ENCODE results near the gene CYS1.
"Not testable (repeated sequence)": the region's sequence is repeated elsewhere in the genome, so short reads cannot be mapped to it uniquely, and the experiment has no call there.

The CYS1 gene

GRCh38 chr2:10091889-10092244 is 11.7 kb upstream of the CYS1 start:
- FAIRE-seq = not testable (repeated sequence)

DNA sequence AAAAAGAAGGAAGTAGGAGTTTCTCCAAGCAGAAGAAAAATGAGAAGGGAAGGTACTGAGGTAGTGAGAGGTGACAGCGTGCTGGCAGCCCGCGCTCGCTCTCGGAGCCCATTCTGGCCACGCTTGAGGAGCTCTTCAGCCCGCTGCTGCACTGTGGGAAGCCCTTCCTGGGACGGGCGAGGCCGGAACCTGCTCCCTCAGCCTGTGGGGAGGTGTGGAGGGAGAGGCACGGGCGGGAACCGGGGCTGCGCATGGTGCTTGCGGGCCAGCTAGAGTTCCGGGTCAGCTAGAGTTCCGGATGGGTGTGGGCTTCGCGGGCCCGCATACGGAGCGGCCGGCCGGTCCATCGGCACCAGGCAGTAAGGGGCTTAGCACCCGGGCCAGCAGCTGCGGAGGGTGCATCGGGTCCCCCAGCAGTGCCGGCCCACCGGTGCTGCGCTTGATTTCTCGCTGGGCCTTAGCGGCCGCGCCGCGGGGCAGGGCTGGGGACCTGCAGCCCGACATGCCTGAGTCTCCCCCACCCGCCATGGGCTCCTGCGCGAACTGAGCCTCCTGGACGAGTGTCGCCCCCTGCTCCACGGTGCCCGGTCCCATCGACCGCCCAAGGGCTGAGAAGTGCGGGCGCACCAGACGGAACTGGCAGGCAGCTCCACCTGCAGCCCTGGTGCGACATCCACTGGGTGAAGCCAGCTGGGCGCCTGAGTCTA is 11.1 kb upstream of the CYS1 start:
- FAIRE-seq = no peak

- FAIRE-seq = no peak
Measured at GRCh38 chr2:10089565-10090190, 9.5 kb upstream of the CYS1 start.

DNA sequence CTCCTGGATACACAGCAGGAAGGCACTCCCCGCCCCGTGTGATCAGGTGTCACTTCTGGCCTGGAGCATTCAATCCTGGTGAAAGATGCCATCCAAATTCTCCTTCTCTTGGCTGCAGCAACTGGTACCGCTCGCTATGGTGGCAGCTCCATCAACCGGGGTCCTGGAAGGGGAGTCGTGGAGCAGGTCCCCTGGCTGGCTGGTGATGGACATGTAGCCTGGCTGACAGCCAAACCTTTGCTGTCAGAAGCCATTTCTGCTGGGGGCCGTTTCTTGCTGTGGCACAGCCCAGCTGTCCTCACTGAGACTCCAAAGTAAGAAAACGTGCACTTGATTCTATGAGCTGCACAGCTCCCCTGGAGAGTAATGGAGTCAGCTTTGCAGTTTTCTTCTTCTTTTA is 7.1 kb upstream of the CYS1 start:
- no peak for FAIRE-seq

GRCh38 chr2:10086950-10087349 is 6.7 kb upstream of the CYS1 start:
- no peak for FAIRE-seq

DNA sequence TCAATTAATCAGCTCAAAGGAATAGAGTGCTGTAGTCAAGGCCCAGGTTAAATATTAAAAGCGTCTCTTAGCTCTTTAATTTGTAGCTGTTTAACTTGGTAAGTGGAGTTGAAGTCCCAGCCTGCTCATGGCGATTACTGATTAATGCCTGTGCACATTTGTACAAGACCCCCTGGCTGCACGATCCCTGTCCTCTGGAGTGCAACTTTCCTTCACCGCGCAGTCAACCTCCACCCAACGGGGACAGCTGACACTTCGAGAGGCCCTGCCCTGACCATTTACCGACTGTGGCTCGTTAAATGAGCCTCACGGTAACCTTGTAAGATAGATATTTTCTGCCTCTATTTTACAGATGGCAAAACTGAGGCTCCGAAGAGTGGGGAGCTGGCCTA is 5.5 kb upstream of the CYS1 start:
- no peak for FAIRE-seq

DNA sequence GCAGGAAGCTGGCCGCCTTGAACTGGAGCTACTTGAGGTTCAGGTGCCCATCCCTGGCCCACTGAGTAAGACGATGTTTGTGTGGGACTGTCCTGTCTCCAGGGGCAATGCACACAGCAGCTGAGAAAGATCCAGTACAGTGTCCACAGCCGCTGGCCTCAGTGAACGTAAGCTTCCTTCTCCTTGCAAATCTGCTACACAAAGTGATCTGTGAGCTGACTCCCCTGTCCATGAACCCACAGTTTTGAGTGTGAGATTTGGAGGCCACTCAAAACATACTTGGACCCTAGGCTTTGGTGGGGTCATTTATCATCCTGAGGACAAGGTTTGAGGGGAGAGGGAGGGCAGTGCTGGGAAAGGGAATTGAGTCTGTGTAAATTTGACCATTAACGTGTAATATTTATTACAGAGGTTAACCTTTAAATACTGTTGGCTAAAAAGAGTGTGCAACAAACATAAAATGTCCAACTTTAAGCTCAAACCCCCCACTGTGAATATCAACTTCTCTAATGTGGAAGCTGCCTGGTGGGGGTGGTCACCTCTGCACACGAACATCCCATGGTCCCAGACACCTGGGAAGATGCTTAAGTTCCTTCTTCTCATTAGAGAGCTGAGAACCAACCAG is 4.9 kb upstream of the CYS1 start:
- FAIRE-seq = no peak

DNA sequence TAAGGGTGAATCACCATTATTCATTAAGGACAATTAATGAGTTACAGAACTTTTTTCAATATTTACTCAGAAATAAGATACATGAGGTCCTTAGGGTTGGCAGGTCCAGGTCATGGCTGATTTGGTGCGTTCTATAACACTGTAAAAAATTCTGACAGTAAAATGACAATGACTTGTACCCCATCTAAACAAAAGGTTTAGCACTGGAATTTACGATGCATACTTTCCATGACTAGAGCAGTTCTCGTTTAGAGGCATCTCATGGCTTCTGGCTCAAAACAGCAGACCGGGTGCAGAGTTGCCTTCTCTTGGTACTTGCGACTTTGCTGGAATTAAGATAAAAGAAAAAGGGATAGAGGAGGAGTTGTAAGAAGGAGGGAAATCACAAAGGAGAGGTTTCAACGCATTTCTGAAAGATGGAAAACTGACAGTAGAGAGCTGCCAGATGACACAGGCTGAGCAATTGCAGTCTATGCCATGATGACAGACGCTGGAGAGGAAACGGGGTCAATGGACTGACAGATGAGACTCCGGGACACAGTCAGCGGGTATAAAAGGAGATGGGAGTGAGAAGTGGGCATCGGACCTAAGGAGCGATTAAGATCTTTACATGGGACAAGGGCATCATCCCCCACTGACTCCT is 4.1 kb upstream of the CYS1 start:
- no peak for FAIRE-seq

DNA sequence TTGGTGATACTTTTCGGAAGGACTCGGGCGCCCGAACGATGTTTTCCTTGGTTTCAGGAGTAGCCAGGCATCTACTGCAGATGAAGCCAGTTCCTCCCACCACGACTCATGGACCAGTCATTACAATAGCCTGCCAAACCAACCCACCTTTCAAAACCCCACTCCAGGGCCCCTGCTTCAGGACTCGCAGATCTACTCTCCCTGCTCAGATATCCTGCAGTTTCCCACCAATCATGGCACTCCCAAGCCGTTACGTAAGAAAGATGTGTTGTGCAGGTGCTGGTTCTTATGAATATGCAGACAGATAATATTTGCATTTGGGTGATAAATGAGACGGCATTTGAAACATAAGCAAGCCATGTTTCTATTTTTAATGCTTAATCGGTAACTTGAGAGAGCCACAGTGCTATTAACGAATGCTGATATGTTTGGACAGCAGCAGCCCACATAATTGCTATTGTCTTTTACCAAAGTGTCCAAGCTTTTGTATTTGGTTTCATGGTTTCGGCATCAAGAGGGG is 3.5 kb upstream of the CYS1 start:
- no peak for FAIRE-seq

GRCh38 chr2:10083046-10083445 is 2.8 kb upstream of the CYS1 start:
- FAIRE-seq = no peak

DNA sequence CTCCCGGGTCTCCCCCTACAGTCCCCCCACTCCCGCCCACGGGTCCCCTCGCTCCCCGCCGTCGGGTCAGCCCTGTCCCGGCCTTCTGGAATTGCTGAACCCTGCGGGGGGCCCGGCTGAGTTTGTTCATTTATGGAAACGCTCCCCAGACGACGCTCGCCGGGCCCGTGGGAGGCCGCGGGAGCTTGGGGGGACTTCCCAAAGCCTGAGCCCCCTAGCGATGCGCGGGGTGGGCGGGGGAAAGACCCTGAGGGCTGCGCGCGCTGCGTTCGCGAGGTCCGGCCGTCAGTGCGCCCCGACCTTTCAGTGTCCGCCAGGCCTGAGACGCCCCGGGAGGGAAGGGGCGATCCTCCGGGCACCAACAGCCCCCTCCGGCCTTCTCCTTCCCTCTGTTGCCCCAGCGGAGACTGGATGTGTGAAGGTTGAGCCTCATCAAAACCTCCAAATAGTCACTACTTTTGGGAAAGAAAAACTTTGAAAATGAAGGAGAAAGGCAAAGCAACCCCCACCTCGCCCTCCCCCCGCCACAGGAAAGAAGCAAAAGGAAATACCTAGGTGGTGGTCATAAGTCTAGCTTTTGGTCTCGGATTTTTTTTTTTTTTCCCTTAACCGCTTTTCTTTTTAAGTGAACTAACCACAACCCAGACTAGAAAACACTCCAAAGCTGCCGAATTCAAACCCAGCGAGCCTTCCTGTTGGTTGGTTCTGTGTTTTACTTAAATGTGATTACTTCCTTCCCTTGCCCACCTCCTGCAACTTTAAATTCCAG is 509 bp upstream of the CYS1 start:
- FAIRE-seq = no peak

DNA sequence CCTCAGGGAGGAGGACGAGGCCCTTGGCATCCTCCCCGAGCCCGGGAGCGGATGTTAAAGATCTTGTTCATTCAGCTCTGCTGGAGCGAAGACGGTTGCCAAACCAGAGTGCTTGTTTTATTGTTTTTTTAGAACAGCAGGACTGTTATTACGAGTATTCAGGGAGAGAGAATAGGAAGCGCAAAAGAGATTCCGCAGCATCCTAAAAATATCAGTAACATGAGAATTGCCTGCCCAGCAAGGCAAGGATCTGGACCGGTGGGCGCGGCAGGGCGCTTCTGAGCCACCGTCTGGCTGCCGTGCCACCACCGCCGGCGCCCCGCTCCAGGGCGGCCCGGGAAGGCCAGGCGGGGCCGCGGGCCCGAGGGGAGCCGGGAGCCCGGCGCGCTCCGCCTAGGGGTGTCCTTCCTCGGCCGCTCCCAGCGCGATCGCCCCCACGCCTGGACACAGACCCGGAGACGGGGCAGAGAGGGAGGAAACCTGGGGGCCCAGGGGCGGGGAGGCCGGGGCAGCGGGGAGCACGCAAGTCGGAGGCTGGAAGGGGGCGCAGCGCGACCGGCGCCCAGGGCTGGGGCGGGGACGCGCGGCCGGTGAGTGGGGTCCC is 843 bp downstream of the CYS1 start:
- no peak for FAIRE-seq

- FAIRE-seq = no peak
Measured at GRCh38 chr2:10078704-10079265, 1.4 kb downstream of the CYS1 start.

- no peak for FAIRE-seq
Measured at GRCh38 chr2:10078001-10078400, 2.2 kb downstream of the CYS1 start.

DNA sequence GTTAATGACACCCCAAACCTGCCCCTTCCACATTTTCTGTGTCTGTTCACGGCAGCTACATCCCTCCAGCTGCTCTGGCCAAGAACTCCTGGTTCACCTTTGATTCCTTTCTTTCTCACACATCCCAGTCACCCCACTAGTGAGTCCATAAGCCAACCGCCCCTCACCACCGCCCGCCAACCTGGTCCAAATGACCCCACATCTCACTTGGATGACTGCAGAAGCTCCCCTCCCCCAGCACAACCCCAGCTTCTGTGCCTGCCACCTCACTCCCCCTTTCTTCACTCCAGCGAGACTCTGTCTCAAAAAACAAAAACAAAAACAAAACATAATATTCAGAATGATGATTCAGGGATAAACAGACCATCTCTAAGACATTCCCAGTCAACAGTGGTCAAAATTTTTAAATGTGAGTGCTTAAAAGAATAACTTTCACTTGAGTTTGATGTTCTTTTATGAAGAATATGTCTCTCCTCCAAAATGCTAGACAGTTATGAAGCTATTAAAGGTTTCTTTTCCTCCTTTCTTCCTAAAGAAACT is 3.2 kb downstream of the CYS1 start:
- FAIRE-seq = no peak

DNA sequence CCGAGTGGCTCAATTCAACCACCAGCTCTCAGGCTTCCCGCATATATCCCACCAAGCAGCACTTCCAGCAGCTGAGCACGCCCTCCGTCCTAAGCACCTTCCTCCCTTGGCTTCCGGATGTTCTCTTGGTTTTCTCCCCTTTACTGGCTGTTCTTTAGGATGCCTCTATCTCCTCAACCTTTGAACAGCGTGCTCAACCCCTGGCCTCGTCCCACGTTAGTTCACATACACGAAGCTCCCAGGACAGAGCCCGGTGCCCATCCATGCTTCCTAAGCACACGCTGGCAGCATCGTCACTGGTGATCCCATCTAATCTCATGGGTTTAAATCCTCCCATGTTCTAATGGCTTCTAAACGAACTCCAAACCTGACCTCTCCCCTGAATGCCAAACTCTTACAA is 3.7 kb downstream of the CYS1 start:
- FAIRE-seq = no peak

- FAIRE-seq = no peak
Measured at GRCh38 chr2:10075571-10076209, 4.5 kb downstream of the CYS1 start.

GRCh38 chr2:10075101-10075500 is 5.1 kb downstream of the CYS1 start:
- no peak for FAIRE-seq

GRCh38 chr2:10073706-10074105 is 6.5 kb downstream of the CYS1 start:
- FAIRE-seq = no peak

DNA sequence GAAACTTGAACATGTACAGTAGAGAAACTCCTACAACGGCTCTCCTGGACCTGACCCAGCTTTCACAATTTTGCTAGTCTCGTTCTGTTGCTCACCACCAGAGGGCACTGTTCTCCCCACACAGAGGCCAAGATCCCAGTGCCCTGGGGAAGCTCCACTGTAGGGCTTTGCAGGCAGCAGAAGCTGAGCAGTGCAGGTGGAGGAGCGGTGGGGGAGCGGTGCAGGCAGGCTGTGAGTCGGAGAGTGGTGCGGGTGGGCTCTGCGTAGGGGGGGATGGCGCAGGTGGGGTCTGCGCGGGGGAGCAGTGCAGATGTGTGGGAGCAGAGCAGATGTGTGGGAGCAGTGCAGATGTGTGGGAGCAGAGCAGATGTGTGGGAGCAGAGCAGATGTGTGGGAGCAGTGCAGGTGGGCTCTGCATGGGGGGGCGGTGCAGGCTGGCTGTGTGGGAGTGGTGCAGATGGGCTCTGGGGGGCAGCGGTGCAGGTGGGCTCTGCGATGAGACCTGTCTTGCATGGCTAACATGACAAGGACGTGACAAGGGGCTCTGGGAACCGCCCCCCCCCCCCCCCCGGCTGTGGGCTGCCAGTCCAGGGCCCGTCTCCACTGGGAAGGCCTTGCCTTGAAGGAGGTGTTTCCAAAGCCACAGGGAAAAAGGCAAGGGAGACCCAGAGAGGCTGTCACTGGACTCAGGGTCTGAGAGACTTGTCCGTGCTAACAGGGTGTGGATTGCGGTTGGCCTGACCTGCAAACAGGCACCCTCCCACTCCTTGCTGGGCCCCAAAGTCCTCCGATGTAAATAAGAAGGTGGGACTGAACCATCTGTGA is 7.3 kb downstream of the CYS1 start:
- FAIRE-seq = peak; percentile 89

Data from endometrium (tissue), 2 donors.